AG20443 (cell line): ENCODE data around the gene CTNND2.

ENCODE experiments used
- DNase-seq: peaks from one replicate; pipeline ENCODE4 v3.0.0; 2012; ENCODE audit warnings: low spot score, mixed read lengths

CTNND2 gene

DNA sequence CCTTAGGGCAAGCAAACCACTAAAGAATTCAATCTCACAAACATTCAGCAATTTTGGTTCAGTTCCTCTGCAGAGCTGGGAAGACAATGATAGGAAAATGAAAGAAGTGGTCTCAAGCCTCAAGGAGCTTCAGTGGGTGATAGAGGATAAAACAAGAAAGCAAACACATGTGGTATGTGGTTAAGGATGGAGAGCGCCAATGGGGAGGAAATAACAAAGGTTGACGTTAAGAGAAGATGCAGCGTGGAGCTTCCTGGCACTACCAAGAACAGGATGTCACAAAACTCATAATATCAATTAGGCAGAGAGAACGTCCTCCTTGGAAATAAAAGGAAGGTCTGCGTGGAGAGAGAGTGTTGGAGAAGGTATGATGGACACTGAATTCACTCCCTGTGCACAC lies 731.8 kb downstream of the CTNND2 start:
- DNase-seq = no peak

DNA sequence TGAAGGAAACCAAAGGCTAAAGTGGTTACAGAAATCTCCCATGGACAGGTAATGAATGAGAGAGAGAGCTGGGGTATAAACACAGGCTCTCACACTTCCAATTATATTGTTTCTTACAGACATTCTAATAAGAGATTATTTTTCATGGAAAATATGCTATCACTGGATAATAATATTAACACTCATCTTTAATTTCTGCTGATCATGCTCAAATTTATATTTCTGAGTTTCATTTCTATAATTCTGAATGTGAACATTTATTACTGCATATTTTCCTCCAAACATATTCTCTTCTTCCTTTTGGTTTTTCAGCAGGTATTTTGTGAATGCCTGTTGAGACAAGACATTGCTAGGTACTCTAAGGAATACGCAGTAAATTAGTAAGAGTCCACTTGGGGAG lies 733.0 kb downstream of the CTNND2 start:
- DNase-seq = no peak

DNA sequence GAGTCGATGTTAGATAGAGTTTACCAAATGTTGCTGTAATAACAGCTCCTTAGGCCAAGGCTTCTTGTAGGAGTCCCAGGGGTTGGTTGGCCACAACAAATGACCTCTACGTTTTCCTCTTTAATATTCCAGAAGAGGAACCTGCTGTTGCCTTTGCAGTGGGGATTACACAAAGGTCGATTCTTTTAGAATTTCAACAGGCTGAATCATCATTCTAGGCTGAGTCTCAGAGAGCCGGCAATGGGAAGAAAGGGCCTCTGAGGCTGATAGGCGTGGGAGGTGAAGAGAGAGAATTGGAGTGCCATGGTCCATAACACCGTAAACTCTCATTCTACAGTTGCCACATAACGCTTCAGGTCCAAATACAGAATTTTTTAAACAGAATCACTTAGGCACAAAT lies 737.3 kb downstream of the CTNND2 start:
- DNase-seq = no peak

DNA sequence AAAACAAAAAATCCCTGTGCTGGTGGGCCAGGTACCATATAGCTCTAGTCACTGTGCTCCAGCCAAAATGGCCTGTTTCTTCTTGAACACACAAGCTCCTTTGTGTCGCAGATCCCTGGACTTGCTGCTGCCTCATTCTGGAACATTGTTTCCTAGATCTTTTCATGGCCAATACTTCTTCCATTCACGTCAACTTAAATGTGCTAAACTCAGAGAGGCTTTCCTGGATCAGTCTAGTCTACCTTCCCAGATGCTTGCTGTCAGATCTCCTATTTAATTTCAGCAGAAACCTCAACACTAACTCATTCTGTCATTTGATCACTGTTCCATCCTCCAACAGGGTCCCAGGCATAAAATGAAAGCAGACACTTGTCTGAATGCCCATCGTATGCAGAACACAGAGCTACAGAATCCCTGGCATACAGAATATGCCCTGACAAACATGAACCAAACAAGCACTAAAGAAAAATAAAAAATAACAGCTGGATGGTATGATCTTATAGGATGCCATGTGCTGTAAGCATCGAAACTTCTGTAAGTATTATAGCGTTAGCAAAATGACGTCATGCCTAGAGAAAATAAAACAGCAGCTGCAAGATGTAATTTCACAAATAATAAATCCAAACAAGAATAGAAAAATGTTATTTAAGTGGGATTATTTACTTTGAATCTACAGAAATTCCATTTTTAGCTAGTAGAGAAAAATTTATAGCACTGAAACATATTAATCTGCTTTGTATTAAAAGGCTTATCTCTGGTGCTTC lies 739.5 kb downstream of the CTNND2 start:
- no peak for DNase-seq

DNA sequence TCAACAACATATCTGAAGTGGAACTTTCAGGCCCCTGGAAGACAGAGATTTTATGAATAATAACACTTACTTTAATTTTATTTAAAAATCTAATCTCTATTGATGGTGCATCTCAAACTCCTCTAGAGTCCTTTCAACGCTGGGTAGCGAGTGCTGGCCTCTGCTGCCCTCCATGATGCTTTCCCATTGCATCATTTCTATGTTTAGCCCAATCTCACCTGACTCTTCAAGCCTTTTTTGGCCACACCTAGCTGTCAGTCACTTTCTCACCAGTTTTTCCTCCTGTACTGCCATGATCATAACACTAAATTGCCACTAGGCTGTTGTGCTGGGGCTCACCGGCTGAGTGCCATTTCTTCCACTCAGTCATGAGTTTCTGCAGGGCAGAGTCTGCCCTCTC lies 747.1 kb downstream of the CTNND2 start:
- DNase-seq = no peak

DNA sequence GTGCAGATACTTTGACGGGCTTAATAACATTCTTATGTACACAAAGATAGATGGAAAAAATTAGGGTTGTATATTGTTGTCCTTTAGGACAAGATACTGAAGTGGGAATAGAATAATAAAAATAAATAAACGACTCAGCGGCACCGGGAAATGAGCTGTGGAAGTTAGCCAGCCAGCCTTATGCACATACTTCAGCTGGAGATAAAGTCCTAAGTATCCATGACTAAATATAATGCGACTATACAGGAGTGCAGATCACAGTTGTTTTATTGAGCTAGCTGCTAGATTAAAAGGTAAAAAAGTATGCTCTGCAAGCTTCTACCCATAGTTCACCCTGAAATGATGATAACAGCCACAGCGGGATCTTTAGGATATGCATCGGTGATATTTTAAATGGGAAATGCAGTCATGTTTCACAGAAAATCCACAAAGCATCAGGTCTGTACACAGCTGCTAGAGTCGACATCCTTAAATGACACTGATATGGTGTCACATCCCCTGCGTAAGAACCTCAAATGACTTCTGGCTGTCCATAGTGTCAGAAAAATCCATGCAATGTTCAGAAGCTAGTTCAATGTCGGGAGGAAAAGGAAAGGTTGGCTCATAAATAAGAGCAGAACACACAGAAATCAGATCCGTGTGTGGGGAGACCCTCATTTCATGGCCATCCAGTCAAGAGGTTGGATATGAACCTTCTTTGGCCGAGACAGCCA lies 750.4 kb downstream of the CTNND2 start:
- DNase-seq = no peak

DNA sequence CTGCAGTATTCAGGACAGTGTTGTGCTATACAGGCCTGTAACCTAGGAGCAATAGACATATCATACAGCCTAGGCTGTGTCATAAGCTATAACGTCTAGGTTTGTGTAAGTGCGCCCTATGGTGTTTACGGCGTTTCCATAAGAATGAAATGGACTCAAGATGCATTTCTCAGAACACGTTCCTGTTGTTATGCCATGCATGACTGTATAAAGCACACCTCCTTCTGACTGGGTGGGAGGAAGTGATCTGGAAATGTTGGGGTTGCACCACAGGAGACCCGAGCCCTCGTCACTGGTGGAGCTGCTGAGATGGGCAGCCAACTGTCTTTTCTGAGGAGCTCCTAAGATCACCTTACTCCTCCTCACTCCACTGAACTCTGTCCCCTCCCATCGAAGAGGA lies 751.9 kb downstream of the CTNND2 start:
- no peak for DNase-seq

DNA sequence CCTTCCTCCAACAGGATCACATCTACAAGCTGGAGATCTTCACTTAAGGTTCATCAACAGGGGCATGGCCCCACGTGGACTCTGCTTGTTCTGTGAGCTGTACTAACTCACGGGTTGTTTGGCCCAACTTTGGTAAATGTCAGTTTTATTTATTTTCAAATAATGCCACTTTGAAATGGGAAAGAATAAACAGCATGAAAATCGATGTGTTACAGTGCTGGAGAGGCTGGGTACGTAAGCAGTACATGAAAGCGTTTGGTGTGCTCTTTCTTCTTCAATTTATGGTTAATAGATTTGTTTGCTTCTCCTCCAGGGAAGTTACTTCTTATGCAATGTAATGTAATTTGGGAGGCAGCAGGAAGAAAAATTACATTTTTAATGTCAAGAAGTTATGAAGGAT lies 753.3 kb downstream of the CTNND2 start:
- DNase-seq = no peak

DNA sequence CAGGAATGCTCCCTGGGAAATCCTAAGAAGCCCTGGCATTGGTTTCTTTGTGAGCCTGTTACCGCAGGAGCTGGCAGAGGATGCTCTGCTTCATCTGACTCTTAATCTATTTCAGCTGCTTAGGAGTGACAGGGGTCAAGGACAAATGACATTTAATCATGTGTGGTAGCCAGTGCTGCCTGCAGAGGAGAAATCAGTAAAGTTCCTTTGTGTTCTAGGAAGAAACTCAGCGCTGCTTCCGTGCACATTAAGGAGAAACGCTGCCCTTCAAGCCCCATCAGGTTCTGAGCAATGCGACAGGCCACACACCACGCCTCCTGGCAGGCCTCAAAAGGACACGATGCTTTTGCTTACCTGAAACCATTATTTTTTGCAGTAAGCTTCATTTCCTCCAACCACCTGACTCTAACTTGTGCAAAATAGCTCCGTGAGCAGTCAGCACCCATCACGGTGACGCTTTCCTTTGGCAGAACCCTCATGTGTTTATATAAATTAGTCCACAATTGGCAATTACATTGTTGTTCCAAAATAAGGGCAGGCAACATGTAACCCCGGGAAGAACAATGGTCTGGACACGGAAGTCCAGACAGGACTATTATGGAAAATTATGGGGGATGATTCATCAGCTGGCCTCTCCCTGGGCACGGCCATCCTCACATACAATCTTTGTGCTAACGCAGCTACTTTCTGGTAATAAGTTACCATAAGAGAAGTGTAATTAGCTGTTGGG lies 755.3 kb downstream of the CTNND2 start:
- DNase-seq = no peak

DNA sequence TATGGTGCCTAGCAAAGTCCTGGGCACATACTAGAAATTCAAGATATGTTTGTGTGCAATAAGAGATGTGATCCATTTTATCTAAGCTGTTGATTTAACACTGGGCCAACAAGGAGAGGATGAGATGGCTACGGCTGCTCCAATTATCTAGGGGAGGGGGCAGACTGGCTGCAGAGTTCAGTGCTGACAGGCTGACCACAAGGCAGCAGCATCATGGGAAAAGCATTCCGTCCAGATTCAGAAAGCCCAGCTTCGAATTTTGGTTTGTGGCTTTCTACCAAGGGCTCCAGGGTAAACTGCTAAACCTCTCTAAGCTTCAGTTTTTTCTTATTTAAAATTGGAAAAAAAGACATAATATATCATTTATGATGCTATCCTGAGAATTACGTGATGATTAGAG lies 758.1 kb downstream of the CTNND2 start:
- no peak for DNase-seq

DNA sequence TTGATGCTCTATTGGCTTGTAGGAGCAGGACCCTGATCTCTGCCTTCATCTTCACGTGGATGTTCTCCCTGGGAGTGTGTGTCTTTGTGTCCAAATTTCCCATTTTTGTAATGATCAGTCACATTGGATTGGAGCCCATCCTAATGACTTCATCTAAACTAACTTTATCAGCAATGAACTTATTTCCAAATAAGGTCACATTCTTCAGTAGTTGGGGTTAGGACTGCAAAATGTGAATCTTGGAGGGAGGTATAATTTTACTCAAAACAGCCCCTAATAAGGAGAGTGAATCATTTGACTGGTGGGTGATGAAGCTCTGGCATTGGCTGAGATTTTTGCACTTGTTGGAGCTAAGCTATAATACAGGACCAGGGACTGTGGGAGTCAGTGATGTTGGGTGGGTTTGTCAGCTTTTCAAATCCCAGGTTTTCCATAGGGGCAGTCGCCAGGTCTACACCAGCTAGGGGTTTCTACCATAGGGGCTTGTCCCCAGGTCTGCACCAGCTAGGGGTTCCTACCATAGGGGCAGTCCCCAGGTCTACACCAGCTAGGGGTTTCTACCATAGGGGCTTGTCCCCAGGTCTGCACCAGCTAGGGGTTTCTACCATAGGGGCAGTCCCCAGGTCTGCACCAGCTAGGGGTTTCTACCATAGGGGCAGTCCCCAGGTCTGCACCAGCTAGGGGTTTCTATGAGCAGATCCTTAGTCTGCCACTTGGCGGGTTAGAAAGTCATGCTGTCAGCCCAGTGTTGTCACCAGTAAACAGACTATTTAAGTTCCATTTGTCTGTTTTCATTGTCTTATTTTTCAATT lies 760.6 kb downstream of the CTNND2 start:
- DNase-seq = no peak

DNA sequence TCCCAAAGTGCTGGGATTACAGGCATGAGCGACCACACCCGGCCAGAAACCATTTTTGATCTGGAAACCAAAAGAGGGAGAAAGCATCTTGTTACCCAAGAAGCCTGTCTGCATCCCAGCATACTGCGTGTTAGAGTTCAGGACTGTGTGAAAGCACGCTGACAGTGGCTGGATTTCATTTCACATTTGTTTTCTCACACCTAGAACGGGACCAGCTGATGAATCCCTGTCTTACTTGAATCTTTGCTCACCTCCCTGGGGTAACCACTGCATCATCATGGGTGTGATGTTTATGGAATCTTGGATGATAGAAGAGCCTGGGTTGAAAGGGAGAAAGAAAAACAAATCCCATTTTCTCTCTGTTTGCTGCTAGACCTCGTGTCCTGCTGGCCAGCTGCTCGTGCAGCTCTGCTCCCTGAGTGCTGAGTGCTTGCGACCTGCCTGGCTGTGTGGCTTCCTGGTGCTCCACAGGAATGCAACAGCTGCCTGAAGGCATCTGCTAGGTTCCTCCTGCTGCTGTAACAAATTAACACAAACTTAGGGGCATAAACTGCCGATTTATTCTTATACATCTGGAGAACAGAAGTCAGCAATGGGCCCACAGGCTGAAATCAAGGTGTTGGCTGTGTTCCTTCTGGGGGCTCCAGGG lies 764.9 kb downstream of the CTNND2 start:
- DNase-seq = no peak

DNA sequence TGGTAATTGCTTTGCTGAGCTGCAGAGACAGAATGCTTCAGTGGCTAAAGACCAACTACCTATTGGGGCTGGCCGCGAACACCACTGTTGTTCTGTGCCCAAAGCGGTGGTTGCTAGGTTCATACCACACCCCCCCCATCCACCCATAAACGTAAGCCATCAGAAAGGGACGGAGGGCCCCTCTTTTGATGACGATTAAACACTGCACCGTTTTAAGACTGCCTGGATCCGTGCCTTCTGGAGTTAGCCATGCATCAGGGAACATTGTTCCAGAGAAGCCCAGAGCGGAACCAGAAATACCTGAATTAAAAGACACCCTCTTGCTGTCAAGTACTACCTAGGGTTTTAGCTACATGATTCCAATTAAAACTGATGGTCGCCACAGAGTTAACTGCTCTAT lies 774.1 kb downstream of the CTNND2 start:
- no peak for DNase-seq

DNA sequence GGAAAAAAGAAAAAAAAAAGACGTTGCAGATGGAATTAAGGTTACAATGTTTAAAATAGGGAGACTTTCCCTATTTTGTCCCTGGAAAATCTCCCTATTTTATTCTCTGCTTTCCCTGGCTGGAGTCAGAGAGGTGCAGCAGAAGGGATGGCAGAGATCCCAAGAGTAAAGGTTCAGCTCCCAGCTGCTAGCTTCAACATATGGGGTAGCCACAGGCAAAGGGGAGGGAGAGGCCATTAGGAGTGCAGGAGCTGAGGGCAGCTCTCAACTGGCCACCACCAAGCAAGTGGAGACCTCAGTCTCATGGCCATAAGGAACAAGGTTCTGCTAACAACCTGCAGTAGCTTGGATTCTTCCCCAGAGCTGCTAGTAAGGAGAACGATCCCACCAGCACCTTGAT lies 776.2 kb downstream of the CTNND2 start:
- no peak for DNase-seq

DNA sequence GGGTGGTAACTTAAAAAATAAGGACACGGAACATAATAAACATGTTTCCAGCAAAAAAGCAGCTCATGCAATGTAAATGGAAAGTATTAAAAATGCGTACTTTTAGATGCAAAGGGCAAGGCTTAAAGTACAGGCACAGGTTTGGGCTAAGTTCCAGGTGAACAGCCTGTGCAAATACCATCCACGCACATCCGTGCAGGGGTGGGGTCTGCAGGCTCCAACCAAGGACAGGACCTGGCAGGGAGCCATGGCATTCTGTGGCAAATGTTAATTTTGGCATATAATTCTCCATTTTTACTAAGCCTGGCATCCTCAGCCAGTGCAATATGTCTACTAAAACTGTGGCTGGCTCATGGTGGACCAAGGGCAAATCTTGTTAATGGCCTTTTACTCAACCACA lies 777.4 kb downstream of the CTNND2 start:
- DNase-seq = no peak

DNA sequence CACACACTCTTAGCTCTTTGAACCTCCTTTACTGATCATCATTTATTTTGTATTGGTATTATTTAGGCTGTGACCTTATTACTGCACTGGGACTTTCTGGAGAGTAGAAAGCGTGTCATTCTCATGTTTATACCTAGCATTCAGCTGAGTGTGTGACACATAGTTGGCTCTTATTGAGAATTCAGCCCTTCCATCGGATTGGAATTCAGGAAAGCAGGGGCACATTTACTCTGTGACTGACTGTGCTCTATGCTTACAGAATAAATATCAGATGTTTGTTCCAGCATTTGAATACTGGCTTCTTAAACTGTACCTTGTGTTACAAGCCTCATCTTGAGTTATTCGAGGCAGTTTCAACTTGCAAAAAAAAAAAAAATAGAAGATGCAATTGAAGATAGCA lies 782.4 kb downstream of the CTNND2 start:
- no peak for DNase-seq

DNA sequence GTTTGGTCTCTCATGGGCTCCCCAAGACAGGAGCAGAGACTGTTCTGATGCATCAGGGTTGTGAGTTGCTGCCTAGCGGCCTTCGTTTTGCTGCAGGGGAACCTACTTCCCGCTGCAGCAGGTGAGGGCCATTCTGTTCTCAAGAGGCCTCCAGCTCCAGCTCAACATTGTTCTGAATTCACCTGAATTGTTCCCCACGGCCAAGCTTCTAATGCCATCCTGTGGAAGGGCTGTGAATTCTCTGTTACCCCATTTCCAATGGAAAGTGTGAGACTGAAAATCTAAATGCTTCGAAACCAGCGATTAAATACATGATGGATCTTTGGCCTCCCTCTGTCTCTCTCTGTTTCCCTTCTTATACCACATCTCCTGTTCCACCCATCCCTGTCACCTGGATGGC lies 794.1 kb downstream of the CTNND2 start:
- no peak for DNase-seq

DNA sequence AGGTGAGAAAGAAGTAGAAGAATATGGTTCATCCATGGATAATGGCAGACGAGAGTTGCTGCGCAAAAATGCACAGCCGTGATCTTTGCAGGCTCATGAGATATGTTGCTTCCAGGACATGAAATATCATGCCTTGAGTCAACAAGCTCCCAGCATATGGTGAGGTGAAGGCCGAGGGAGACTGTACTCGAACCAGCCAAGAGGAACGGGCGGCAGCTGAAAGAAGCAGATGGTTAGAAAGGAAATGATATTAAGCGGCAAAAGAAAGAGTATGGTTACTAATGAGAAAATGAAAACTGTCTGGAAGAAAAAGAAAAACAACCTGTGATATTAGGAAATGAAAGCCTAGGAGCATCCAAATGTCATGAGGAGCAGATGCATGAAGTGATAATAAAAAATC lies 798.5 kb downstream of the CTNND2 start:
- DNase-seq = no peak

DNA sequence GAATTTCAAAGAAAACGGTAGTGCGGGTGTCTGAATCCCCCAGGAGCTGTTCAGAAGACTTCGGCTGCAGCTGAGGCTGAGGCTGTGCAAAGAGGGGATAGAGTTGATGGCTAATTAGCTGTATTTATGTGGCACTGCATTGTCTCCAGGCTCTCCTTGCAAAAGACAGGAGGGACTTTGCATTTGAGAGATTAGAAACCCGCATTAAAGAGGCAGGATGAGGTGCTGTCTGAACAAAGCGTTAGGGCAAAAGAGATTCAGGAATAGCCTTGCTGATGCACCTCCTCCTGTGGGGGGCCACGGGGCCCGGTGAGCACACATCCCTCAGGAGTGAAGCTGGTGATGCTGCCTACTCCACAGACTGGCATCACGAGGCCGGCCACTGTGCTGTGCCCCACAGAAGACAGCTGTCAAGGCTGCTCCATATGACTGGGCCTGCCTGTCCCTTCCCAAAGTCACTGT lies 799.6 kb downstream of the CTNND2 start:
- no peak for DNase-seq

DNA sequence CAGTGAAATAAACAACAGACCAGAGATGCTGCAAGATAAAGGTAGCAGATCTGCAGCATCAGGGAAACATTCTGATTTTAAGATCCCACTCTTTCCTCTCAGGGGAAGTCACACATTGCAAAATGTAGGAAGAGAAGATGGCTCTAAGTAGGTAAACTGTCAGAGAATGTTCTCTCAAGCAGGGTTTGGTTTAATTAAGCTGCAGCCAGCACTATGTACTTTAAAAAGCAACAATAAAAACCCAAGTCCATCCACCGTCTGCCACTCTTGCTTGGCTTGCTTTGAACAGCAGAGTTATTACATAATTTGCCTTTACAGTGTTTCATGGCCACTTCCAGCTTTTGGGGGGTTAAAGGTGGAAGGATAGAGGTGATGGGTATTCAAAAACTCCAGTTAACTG lies 800.0 kb downstream of the CTNND2 start:
- DNase-seq = no peak

DNA sequence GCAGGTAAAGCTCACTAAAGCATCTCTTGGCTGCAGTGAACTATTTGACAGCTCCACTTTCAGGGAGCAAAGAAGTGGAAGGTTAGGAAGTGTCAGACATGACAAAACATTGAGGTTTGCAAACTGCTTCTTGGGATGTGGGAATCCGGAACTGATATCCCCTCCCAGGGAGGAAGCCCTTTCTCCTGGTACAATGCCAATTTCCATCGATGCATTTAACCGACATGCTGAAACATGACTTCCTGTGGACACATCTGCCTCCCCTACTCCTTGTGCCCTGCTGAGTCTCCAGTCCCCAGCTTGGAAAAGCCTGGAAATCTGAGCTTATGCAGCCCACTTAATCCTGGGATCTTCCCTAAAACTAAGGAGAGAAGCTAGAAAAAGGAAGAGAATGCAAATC lies 820.1 kb downstream of the CTNND2 start:
- no peak for DNase-seq
